Astrocyte of the hippocampus (primary cell): ENCODE measurements around the gene LRRC8A.

Source experiments
- DNase-seq: peaks from one replicate; pipeline ENCODE4 v3.0.0; 2011; ENCODE audit warnings: low read depth, low spot score

The LRRC8A gene

DNA sequence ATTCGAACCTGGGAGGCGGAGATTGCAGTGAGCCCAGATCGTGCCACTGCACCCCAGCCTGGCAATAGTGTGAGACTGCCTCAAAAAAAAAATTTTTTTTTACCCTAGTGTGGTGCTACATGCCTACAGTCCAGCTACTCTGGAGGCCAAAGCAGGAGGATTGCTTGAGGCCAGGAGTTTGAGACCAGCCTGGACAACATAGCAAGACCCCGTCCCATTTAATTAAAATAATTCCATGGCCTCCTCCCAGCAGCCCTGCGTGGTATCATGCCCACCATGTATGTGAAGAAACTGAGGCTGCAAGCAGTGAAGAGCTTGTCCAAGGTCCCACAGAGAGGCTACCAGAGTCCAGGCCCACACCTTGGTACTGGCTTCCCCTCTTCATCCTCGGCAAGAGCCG is 19.4 kb downstream of the LRRC8A start:
- no peak for DNase-seq

DNA sequence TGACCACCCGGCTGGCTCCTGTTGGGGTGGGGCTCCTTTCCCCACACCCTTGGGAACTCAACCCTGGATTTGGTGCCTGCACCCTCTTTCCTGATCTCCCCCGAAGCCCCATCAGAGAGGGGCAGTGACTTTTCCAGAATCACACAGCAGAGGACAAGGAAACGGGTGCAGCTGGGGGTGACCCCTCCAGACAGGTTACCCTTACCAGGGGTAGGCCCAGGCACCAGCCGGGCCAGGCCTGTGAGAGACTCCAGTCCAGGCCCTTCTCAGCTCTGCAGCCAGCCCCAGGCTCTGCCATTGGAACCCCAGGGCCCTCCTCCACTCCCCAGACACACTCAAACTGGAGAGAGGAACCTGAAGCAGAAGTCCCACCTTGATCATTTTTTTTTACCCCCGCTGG is 19.9 kb downstream of the LRRC8A start:
- DNase-seq, result no peak

DNA sequence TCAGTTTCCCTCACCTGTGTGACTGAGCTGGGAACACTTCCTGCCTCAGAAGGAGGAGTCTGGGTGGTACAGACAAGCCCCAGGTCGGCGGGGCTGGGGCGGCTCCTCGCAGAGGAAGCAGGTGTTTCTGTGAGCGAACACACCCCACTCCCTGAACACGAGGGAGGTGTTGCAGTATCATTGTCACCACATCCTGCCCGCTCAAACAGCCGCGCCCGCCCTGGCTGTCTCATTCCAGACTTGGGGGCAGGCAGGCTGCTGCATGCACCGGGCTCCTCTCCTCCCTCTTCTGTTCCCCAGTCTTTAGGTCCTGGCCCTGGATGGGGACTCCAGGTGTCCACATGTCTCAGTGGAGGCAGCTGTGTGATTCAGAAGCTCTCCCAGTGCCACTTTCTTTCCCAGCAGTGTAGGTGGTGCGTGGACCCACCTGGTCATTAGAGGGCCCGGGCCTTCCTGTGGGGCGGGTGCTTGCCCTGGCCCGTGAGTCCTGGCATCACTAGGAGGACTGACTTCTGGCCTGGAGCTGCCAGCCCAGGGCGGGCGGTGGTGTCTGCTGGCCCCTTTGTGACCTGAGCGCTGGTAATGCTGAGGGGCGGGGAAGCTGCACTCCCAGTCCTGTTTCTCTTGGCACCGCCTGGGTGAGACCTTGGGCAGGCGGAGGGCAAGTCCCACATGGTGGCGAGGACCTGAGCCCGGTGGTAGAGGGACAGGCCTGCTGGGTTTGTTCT is 20.6 kb downstream of the LRRC8A start:
- no peak for DNase-seq

DNA sequence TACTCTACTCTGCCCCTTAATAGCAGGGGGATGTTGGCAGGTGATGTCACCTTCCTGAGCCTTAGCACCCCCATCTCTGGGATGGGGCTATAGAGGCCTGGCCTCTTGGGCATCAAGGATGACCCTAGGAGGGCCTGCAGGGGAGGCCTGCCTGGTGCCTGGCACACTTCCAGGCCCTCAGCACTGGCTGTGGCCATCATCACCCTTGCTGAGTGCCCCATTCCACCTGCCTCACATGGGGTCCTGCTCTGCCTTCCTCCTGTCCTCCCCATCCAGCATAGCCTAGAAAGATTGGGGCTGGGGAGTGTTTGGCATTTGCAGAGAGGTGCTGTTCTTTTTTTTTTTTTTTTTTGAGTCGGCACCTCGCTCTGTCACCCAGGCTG is 21.1 kb downstream of the LRRC8A start:
- no peak for DNase-seq

DNA sequence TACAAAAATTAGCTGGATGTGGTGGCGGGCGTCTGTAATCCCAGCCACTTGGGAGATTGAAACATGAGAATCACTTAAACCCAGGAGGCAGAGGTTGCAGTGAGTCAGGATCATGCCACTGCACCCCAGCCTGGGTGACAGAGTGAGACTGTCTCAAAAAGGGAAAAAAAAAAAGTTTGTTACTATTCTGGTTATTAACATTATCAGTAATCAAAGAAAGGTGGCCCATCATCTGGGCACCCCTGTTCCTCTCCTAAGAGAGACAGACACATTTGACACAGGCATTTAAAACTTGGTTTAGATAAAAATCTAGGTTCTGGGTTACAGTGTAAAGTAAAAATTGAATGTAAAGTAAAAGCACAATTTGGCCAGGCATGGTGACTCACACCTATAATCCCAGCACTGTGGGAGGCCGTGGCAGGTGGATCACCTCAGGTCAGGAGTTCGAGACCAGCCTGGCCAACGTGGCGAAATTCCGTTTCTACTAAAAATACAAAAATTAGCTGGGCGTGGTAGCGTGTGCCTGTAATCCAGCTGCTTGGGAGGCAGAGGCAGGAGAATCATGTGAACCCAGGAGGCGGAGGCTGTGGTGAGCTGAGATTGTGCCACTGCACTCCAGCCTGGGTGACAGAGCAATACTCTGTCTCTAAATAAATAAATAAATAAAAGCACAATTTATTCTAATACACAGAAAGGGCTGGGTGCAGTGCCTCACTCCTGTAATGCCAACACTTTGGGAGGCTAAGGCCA is 22.1 kb downstream of the LRRC8A start:
- no peak for DNase-seq

DNA sequence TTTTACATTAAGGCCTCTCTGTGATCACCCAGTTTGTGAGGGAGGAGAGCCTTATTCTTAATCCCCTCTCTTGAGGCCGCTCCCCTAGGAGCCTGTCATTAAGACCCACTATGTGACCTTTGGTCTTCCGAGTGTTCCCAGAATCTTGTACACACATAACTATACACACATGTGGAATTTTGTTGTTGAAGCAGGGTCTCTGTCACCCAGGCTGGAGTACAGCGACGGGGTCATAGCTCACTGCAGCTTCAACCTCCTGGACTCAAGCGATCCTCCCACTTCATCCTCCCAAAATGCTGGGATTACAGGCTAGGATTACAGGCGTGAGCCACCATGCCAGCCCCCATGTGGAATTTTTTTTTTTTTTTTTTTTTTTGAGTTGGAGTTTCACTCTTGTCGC is 24.0 kb downstream of the LRRC8A start:
- DNase-seq, result no peak

DNA sequence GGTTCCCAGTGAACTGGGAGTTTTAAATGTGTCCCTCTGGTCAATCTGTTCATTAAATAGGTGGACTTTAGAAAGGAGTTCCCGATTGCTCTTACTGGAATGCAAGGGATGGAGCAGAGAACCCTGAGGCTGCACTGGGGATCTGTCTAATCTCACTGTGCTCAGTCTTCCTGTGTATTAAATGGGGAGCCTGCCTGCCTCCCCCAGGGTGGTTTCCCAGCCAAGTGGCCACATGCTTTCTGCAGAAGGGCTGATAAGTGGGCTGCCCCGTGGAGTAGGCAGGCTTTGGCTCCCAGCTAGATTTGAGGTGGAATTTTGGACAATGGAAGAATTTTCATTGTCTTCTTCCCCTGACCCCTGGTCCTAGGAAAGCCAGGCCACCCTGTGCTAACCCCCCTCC is 24.8 kb downstream of the LRRC8A start:
- DNase-seq, result no peak

DNA sequence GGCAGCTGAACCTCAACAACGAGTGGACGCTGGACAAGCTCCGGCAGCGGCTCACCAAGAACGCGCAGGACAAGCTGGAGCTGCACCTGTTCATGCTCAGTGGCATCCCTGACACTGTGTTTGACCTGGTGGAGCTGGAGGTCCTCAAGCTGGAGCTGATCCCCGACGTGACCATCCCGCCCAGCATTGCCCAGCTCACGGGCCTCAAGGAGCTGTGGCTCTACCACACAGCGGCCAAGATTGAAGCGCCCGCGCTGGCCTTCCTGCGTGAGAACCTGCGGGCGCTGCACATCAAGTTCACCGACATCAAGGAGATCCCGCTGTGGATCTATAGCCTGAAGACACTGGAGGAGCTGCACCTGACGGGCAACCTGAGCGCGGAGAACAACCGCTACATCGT is 26.4 kb downstream of the LRRC8A start:
- DNase-seq, result no peak

DNA sequence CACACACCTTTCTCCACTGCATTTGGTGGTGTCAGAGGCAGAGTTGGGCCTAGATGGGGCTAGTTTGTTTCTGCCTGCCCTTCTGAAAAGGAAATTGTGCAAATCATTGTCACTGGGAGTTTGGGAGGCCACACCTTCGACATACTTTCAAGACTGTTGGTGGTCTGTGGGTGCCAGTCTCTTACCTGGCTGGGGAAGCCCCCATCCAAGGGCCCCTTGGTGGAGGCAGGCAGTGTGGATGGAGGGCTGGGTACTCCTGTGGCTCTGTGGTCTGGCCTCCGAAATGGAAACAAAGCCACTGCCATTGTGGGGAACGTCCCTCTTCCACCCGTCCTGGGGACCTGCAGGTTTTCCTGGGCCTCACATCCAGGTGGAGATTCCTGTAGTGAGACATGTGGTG is 27.9 kb downstream of the LRRC8A start:
- no peak for DNase-seq

DNA sequence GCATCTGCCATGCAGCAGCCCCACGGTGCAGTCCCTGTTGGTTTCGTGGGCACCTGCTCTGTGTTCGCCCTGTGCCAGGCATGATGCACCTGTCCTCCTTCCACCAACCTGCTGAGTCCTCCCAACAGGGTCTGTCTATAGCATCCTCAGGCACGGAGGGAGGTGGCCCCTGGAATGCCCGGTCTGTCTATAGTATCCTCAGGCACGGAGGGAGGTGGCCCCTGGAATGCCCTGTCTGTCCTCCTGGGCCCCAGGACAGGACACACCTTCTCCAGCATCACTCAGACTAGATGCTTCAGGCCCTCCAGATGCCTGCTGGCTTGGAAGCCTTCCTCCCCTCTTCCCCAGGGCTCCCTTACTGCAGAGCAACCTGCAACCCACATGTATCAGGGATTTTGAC is 29.0 kb downstream of the LRRC8A start:
- no peak for DNase-seq

DNA sequence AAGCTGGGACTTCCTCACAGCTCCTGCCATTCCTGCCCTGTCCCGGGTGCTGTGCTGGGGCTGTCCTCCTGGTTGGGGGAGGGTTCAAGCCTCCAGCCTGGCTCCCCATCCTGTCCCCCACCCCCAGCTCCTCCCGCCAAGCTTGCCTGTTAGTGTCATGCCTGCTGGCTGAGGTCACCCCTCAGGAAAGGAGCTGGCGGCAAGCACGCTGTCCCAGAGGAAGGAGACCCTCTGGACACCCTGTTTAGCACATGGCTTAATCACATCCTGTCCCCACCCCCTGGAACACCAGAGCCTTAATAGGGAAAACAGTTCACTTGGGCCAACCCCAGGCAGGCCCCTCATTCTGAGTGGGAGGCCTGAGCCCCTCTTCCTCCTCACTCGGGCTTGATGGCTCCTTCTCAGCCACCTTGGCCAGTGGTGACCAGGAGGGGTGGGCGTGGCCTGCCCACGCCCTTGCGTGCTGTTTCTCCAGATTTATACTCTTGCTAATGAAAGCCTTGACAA is 29.6 kb downstream of the LRRC8A start:
- peak; percentile 84 for DNase-seq

DNA sequence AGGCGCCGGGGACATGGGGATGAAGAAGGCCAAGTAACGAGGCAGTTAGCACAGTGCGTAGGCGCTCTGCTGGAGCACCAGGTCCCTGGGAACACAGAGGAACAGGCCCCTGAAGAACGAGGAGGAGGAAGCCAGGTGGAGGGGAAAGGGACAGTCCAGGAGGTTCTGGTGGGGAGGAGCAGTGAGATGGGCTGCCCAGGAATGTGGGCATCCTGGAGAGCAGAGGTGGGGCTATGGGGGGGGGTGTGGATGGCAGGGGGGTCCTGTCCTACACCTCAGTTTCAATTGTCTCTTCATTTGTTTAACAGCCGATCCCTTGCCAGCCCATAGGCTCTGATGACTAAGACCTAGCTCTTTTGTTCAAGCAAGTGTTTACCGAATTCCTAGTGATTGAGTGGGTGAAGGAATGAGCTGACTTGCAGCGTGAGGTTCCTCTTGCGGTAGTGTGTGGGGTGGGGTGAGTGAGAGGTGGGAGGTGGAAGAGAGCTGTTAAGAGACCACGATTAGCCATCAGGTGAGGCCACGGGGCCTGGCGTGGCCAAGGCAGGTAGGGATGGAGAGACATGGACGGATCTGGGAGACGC is 30.4 kb downstream of the LRRC8A start:
- DNase-seq, result peak; percentile 95

DNA sequence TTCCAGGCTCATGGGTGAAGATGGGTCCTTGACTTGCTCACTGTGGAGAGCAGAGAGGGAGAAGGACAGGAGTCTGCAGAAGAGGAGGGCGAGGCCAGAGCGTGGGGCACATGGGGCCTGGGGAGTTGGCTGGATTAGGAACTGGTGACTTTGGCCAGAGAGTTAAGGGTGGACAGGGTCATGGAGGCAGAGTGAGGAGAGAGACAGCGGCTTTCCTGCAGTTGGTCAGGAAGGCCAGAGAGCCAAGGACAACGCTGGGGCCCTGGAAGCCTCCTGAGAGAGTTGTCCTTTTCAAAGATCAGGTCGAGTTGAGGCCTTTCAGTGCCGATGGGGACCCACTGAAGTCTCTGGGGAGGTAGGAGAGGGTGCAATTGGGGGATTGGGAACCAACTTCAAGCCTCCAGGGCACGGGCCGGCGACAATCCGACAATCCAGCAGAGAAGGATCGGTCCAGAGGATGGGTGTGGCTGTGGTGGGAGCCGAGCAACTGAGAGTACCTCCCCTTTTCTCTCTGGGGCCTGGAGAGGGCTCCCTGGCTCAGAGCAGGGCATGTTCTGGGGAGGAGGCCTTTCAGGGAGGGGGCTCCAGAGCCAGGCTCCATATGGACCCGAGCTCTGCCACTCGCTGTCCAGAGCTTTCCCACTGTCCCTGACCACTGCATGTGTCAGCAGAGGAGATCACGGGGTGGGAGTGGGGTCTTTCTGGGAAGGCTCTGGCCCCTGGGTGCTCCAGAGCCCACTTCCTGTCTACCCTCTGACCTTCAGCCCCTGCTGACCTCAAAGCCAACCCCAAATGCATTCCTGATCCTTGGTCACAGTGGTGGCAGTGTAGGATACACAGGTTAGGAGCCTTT is 31.3 kb downstream of the LRRC8A start:
- no peak for DNase-seq

DNA sequence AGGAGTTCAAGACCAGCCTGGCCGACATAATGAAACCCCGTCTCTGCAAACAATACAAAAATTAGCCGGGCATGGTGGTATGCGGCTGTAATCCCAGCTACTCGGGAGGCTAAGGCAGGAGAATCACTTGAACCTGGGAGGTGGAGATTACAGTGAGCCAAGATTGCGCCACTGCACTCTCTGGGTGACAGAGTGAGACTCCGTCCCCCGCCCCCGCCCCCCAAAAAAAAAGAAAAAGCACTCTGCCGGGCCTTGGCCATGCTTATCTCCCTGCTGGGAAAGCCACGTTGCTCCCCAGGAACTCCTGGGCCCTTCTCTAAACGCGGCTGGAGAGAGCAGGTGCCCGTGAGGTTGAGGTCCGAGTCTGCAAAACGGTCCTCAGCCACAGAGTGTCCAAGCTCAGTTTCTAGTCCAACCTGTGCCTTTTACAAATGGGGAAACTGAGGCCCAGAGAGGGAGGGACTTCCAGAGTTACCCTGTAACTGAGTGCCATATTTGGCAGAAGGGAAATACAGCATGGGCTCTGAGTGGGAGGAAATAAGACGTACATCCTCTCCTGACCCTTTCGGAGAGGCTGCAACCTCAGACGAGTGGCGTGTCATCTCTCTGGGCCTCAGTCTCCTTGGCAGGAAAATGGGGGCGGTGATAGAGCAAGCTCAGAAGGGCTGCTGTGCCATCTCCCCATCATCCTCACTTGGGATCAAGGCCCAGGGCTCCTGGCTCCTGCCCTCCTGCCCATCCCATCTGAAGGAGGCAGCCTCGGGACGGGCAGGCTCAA is 32.3 kb downstream of the LRRC8A start:
- no peak for DNase-seq

DNA sequence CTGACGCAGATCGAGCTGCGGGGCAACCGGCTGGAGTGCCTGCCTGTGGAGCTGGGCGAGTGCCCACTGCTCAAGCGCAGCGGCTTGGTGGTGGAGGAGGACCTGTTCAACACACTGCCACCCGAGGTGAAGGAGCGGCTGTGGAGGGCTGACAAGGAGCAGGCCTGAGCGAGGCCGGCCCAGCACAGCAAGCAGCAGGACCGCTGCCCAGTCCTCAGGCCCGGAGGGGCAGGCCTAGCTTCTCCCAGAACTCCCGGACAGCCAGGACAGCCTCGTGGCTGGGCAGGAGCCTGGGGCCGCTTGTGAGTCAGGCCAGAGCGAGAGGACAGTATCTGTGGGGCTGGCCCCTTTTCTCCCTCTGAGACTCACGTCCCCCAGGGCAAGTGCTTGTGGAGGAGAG is 34.3 kb downstream of the LRRC8A start:
- DNase-seq, result peak; percentile 36

DNA sequence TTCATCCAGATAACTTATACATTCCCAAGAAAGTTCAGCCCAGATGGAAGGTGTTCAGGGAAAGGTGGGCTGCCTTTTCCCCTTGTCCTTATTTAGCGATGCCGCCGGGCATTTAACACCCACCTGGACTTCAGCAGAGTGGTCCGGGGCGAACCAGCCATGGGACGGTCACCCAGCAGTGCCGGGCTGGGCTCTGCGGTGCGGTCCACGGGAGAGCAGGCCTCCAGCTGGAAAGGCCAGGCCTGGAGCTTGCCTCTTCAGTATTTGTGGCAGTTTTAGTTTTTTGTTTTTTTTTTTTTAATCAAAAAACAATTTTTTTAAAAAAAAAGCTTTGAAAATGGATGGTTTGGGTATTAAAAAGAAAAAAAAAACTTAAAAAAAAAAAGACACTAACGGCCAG is 34.8 kb downstream of the LRRC8A start:
- DNase-seq, result no peak

DNA sequence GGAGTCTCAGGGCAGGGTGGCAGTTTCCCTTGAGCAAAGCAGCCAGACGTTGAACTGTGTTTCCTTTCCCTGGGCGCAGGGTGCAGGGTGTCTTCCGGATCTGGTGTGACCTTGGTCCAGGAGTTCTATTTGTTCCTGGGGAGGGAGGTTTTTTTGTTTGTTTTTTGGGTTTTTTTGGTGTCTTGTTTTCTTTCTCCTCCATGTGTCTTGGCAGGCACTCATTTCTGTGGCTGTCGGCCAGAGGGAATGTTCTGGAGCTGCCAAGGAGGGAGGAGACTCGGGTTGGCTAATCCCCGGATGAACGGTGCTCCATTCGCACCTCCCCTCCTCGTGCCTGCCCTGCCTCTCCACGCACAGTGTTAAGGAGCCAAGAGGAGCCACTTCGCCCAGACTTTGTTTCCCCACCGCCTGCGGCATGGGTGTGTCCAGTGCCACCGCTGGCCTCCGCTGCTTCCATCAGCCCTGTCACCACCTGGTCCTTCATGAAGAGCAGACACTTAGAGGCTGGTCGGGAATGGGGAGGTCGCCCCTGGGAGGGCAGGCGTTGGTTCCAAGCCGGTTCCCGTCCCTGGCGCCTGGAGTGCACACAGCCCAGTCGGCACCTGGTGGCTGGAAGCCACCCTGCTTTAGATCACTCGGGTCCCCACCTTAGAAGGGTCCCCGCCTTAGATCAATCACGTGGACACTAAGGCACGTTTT is 35.4 kb downstream of the LRRC8A start:
- peak; percentile 92 for DNase-seq

DNA sequence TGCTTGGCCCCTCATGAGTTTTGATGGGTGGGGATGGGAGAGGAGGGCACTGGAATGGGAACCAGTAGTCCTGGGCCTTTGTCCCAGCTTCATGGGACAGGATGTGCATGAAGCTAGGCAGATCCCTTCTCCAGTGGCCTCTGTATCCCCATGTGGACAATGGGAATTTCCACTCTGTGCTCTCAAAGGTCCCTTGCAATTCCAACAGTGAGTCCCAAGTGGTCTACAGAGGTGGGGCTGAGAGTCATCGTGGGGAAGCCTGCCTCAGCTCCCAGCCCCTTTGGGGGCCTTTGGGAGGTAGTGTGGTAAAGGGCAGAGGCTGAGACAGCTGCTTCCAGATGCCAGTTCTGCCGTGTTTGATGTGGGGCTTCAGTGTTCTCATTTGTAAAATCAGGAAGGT is 37.0 kb downstream of the LRRC8A start:
- no peak for DNase-seq

DNA sequence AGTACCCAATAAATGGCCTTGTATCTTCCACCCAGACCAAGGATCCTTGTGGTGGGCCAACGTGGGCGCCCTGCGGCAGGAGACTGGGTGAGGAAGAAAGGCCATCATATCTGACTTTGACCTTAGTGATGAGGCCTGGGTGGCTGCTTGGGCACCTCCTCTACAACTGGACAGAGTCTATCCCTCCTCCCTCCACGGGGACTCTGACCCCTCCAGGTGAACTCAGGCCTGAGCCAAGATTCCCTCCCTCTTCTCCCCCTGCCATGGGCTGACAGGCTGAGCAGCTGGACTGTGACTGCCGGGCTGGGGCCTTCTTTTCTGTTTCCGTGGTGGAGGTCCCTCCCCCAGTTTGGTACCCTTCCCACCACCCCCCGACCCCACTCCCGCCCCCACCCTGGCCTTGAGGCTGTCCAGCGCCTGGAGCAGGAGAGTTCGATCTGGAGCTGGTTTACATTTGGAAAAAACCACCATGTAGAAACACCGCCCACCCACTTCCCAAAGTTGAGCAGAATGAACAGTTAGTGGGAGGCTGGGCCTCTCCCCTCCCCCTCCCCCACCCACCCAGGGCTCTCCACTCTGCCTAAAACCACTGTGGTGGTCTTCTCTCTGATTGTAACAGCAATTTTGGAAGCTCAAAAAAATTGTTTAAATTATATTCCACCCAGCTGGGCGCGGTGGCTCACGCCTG is 37.6 kb downstream of the LRRC8A start:
- no peak for DNase-seq
